ENCODE results near the gene UQCRH.

UQCRH gene

GRCh38 chr1:46263146-46263545 is 40.4 kb upstream of the UQCRH start:
- no peak overlapping the region for H3K23ac ChIP-seq (ENCODE audit: low read length)
- no peak overlapping the region for H2AK5ac ChIP-seq (ENCODE audit: low read length)
- no peak overlapping the region for H3K18ac ChIP-seq (ENCODE audit: low read length)
- H3K79me1 ChIP-seq (ENCODE audit: low read length): no peaks in the 10 kb centered on the region
- H3K4me3 ChIP-seq (ENCODE audit: low read depth, low read length): no peak overlapping the region
- no CpG with 5 or more reads among the region's 2 CpGs for WGBS (ENCODE audit: extremely low coverage, insufficient coverage, insufficient read length)
- no peak overlapping the region for H4K12ac ChIP-seq (ENCODE audit: low read depth, low read length)
- no peak overlapping the region for H3K14ac ChIP-seq (ENCODE audit: low read length)
- no peak overlapping the region for H2BK5ac ChIP-seq (ENCODE audit: low read depth, low read length, poor library complexity)
- H3K79me2 ChIP-seq (ENCODE audit: control insufficient read depth, insufficient read depth, low read length, poor library complexity): no peaks in the 10 kb centered on the region
- H3K9me3 ChIP-seq (ENCODE audit: insufficient read depth, low read depth, low read length): no peaks in the 10 kb centered on the region
- H3K4me2 ChIP-seq (ENCODE audit: low read length): no peak overlapping the region
- peaks cover 42 to 68% of the 10 kb centered on the region in 2 experiments for H3K36me3 ChIP-seq (ENCODE audit: control insufficient read depth in 1 of 2, insufficient read depth in 2 of 2, low read length in 2 of 2)
- no peak overlapping the region for H3K9ac ChIP-seq (ENCODE audit: low read length)
- H4K91ac ChIP-seq (ENCODE audit: low read depth, low read length): no peak overlapping the region
- no peak overlapping the region for H3K27ac ChIP-seq (ENCODE audit: low read depth, low read length)
- no peaks in the 10 kb centered on the region for H3K27me3 ChIP-seq (ENCODE audit: insufficient read depth, low read length)
- H3K4ac ChIP-seq (ENCODE audit: low read depth, low read length): no peak overlapping the region
- no peak overlapping the region for H4K8ac ChIP-seq (ENCODE audit: low read depth, low read length)
- DNase-seq: no peak
- no peak overlapping the region for H2BK12ac ChIP-seq (ENCODE audit: low read length)
- no peak overlapping the region for H2BK120ac ChIP-seq (ENCODE audit: insufficient read depth, low read length, poor library complexity)
- H2AFZ ChIP-seq (ENCODE audit: insufficient read depth, low read length, poor library complexity): no peak overlapping the region
- H3K4me1 ChIP-seq (ENCODE audit: control insufficient read depth in 1 of 2, insufficient read depth in 2 of 2, low read length in 2 of 2): no peaks in the 10 kb centered on the region

GRCh38 chr1:46268578-46268977 is 34.9 kb upstream of the UQCRH start:
- H3K9me3 ChIP-seq (ENCODE audit: insufficient read depth, low read depth, low read length): no peaks in the 10 kb centered on the region
- no peak overlapping the region for H3K14ac ChIP-seq (ENCODE audit: low read length)
- H3K4me3 ChIP-seq (ENCODE audit: low read depth, low read length): no peak overlapping the region
- no peak overlapping the region for H2AK5ac ChIP-seq (ENCODE audit: low read length)
- DNase-seq: no peak
- no peaks in the 10 kb centered on the region for H3K79me1 ChIP-seq (ENCODE audit: low read length)
- no CpG with 5 or more reads among the region's 1 CpG for WGBS (ENCODE audit: extremely low coverage, insufficient coverage, insufficient read length)
- H3K27ac ChIP-seq (ENCODE audit: low read depth, low read length): no peak overlapping the region
- no peaks in the 10 kb centered on the region for H3K27me3 ChIP-seq (ENCODE audit: insufficient read depth, low read length)
- no peak overlapping the region for H4K8ac ChIP-seq (ENCODE audit: low read depth, low read length)
- no peak overlapping the region for H3K4me2 ChIP-seq (ENCODE audit: low read length)
- no peak overlapping the region for H2BK120ac ChIP-seq (ENCODE audit: insufficient read depth, low read length, poor library complexity)
- no peak overlapping the region for H4K91ac ChIP-seq (ENCODE audit: low read depth, low read length)
- H3K23ac ChIP-seq (ENCODE audit: low read length): no peak overlapping the region
- no peak overlapping the region for H4K12ac ChIP-seq (ENCODE audit: low read depth, low read length)
- peaks cover 44 to 69% of the 10 kb centered on the region in 2 experiments for H3K36me3 ChIP-seq (ENCODE audit: control insufficient read depth in 1 of 2, insufficient read depth in 2 of 2, low read length in 2 of 2)
- no peaks in the 10 kb centered on the region for H3K79me2 ChIP-seq (ENCODE audit: control insufficient read depth, insufficient read depth, low read length, poor library complexity)
- H2BK12ac ChIP-seq (ENCODE audit: low read length): no peak overlapping the region
- no peak overlapping the region for H2AFZ ChIP-seq (ENCODE audit: insufficient read depth, low read length, poor library complexity)
- no peak overlapping the region for H2BK5ac ChIP-seq (ENCODE audit: low read depth, low read length, poor library complexity)
- H3K9ac ChIP-seq (ENCODE audit: low read length): no peak overlapping the region
- H3K4me1 ChIP-seq (ENCODE audit: control insufficient read depth in 1 of 2, insufficient read depth in 2 of 2, low read length in 2 of 2): no peaks in the 10 kb centered on the region
- H3K4ac ChIP-seq (ENCODE audit: low read depth, low read length): no peak overlapping the region
- no peak overlapping the region for H3K18ac ChIP-seq (ENCODE audit: low read length)

GRCh38 chr1:46274225-46275029 is 29.1 kb upstream of the UQCRH start:
- no peak overlapping the region for H2BK12ac ChIP-seq (ENCODE audit: low read length)
- no peak overlapping the region for H3K4ac ChIP-seq (ENCODE audit: low read depth, low read length)
- H3K79me2 ChIP-seq (ENCODE audit: control insufficient read depth, insufficient read depth, low read length, poor library complexity): no peaks in the 10 kb centered on the region
- H4K8ac ChIP-seq (ENCODE audit: low read depth, low read length): no peak overlapping the region
- no CpG with 5 or more reads among the region's 6 CpGs for WGBS (ENCODE audit: extremely low coverage, insufficient coverage, insufficient read length)
- H3K4me2 ChIP-seq (ENCODE audit: low read length): no peak overlapping the region
- H3K4me1 ChIP-seq (ENCODE audit: control insufficient read depth in 1 of 2, insufficient read depth in 2 of 2, low read length in 2 of 2): peaks cover 4% of the 10 kb centered on the region in 2 experiments
- H3K18ac ChIP-seq (ENCODE audit: low read length): no peak overlapping the region
- no peaks in the 10 kb centered on the region for H3K27me3 ChIP-seq (ENCODE audit: insufficient read depth, low read length)
- H3K27ac ChIP-seq (ENCODE audit: low read depth, low read length): no peak overlapping the region
- DNase-seq: no peak
- no peaks in the 10 kb centered on the region for H3K79me1 ChIP-seq (ENCODE audit: low read length)
- no peak overlapping the region for H3K9ac ChIP-seq (ENCODE audit: low read length)
- peaks cover 45 to 59% of the 10 kb centered on the region in 2 experiments for H3K36me3 ChIP-seq (ENCODE audit: control insufficient read depth in 1 of 2, insufficient read depth in 2 of 2, low read length in 2 of 2)
- no peak overlapping the region for H2BK120ac ChIP-seq (ENCODE audit: insufficient read depth, low read length, poor library complexity)
- no peak overlapping the region for H2BK5ac ChIP-seq (ENCODE audit: low read depth, low read length, poor library complexity)
- H2AFZ ChIP-seq (ENCODE audit: insufficient read depth, low read length, poor library complexity): no peak overlapping the region
- H4K12ac ChIP-seq (ENCODE audit: low read depth, low read length): no peak overlapping the region
- H2AK5ac ChIP-seq (ENCODE audit: low read length): no peak overlapping the region
- H4K91ac ChIP-seq (ENCODE audit: low read depth, low read length): no peak overlapping the region
- H3K9me3 ChIP-seq (ENCODE audit: insufficient read depth, low read depth, low read length): no peaks in the 10 kb centered on the region
- no peak overlapping the region for H3K14ac ChIP-seq (ENCODE audit: low read length)
- H3K4me3 ChIP-seq (ENCODE audit: low read depth, low read length): no peak overlapping the region
- no peak overlapping the region for H3K23ac ChIP-seq (ENCODE audit: low read length)

GRCh38 chr1:46275030-46275337 is 28.5 kb upstream of the UQCRH start:
- no peak overlapping the region for H2AK5ac ChIP-seq (ENCODE audit: low read length)
- H2BK12ac ChIP-seq (ENCODE audit: low read length): no peak overlapping the region
- no peaks in the 10 kb centered on the region for H3K9me3 ChIP-seq (ENCODE audit: insufficient read depth, low read depth, low read length)
- H3K23ac ChIP-seq (ENCODE audit: low read length): no peak overlapping the region
- H3K4ac ChIP-seq (ENCODE audit: low read depth, low read length): no peak overlapping the region
- H3K27me3 ChIP-seq (ENCODE audit: insufficient read depth, low read length): no peaks in the 10 kb centered on the region
- no peak overlapping the region for H3K27ac ChIP-seq (ENCODE audit: low read depth, low read length)
- no peaks in the 10 kb centered on the region for H3K79me1 ChIP-seq (ENCODE audit: low read length)
- peaks cover 41 to 61% of the 10 kb centered on the region in 2 experiments for H3K36me3 ChIP-seq (ENCODE audit: control insufficient read depth in 1 of 2, insufficient read depth in 2 of 2, low read length in 2 of 2)
- no peaks in the 10 kb centered on the region for H3K79me2 ChIP-seq (ENCODE audit: control insufficient read depth, insufficient read depth, low read length, poor library complexity)
- no peak overlapping the region for H2BK120ac ChIP-seq (ENCODE audit: insufficient read depth, low read length, poor library complexity)
- no peak overlapping the region for H2BK5ac ChIP-seq (ENCODE audit: low read depth, low read length, poor library complexity)
- H3K18ac ChIP-seq (ENCODE audit: low read length): no peak overlapping the region
- no peak overlapping the region for H4K12ac ChIP-seq (ENCODE audit: low read depth, low read length)
- peaks cover 4% of the 10 kb centered on the region in 2 experiments for H3K4me1 ChIP-seq (ENCODE audit: control insufficient read depth in 1 of 2, insufficient read depth in 2 of 2, low read length in 2 of 2)
- no CpG with 5 or more reads among the region's 6 CpGs for WGBS (ENCODE audit: extremely low coverage, insufficient coverage, insufficient read length)
- no peak overlapping the region for H2AFZ ChIP-seq (ENCODE audit: insufficient read depth, low read length, poor library complexity)
- no peak overlapping the region for H3K4me2 ChIP-seq (ENCODE audit: low read length)
- H3K14ac ChIP-seq (ENCODE audit: low read length): no peak overlapping the region
- DNase-seq: no peak
- H3K9ac ChIP-seq (ENCODE audit: low read length): no peak overlapping the region
- no peak overlapping the region for H3K4me3 ChIP-seq (ENCODE audit: low read depth, low read length)
- no peak overlapping the region for H4K8ac ChIP-seq (ENCODE audit: low read depth, low read length)
- H4K91ac ChIP-seq (ENCODE audit: low read depth, low read length): no peak overlapping the region
